ENCODE results near the gene RPL11.

DNA sequence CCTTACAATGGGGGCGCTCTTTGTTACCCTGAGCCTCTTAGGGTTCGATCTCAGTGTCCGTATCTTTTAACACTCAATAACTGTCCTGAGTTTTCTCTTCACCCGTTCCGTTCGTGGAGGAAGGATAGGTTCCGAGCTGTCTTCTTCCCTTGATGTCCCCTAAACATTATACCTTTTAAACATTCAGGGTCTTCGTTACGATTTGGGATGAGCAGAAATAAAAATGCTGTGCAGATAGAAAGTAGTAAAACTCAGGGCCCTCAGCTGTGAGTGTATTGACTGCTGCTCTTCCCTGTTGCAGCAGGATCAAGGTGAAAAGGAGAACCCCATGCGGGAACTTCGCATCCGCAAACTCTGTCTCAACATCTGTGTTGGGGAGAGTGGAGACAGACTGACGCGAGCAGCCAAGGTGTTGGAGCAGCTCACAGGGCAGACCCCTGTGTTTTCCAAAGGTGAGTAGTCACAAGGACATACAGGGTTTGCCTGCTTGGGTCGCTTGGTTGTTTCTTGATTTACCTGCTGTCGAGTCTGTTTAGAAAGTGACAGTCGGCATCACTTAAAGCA lies 784 bp downstream of the RPL11 start:
- TF ChIP-seq, protein P1, sequence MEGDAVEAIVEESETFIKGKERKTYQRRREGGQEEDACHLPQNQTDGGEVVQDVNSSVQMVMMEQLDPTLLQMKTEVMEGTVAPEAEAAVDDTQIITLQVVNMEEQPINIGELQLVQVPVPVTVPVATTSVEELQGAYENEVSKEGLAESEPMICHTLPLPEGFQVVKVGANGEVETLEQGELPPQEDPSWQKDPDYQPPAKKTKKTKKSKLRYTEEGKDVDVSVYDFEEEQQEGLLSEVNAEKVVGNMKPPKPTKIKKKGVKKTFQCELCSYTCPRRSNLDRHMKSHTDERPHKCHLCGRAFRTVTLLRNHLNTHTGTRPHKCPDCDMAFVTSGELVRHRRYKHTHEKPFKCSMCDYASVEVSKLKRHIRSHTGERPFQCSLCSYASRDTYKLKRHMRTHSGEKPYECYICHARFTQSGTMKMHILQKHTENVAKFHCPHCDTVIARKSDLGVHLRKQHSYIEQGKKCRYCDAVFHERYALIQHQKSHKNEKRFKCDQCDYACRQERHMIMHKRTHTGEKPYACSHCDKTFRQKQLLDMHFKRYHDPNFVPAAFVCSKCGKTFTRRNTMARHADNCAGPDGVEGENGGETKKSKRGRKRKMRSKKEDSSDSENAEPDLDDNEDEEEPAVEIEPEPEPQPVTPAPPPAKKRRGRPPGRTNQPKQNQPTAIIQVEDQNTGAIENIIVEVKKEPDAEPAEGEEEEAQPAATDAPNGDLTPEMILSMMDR (IDR thresholded peaks at IDR 0.05; ENCODE audit: control extremely low read depth in 1 of 3, insufficient read depth in 1 of 3, low read depth in 1 of 3, low read length in 3 of 3): no peak
- no peak for TF ChIP-seq USF2 (IDR thresholded peaks at IDR 0.05; ENCODE audit: low read length)
- TF ChIP-seq SIRT6 (IDR thresholded peaks at IDR 0.05; ENCODE audit: low read length): no peak
- TF ChIP-seq JUN (IDR thresholded peaks at IDR 0.05; ENCODE audit: low read depth, low read length): no peak
- TF ChIP-seq KDM5A (IDR thresholded peaks at IDR 0.05; ENCODE audit: low read length): no peak
- no peak for TF ChIP-seq CBX8 (IDR thresholded peaks at IDR 0.05; ENCODE audit: borderline replicate concordance, low read depth, low read length)
- no peak for TF ChIP-seq EP300 (IDR thresholded peaks at IDR 0.05; ENCODE audit: borderline replicate concordance in 1 of 2, low read depth in 2 of 2, low read length in 2 of 2)
- TF ChIP-seq CHD2 (IDR thresholded peaks at IDR 0.05; ENCODE audit: low read length): no peak
- peak; percentile 4 to 77; a peak in 2 of 4 replicates for TF ChIP-seq SIN3A (conservative IDR thresholded peaks at IDR 0.05 in 1 of 2, IDR thresholded peaks at IDR 0.05 in 1 of 2; ENCODE audit: low read depth in 1 of 2, low read length in 2 of 2)
- TF ChIP-seq NRF1 (IDR thresholded peaks at IDR 0.05; ENCODE audit: low read depth, low read length): no peak
- TF ChIP-seq RXRA (IDR thresholded peaks at IDR 0.05; ENCODE audit: insufficient read depth, low read depth, low read length): no peak
- TF ChIP-seq POLR2A (IDR thresholded peaks at IDR 0.05; ENCODE audit: control extremely low read depth in 1 of 2, low read depth in 2 of 2, low read length in 2 of 2): peak in 1 of 2 experiments; percentile 10; a peak in 1 of 3 replicates
- no peak for TF ChIP-seq MAX (IDR thresholded peaks at IDR 0.05)
- TF ChIP-seq MAFK (IDR thresholded peaks at IDR 0.05; ENCODE audit: low read depth, low read length): no peak

Measured in H1 (cell line).